Activated naive CD4-positive, alpha-beta T cell treated with anti-CD3 and anti-CD28 coated beads, Interleukin-2, amount 50 U/mL, for 24 hours (primary cell): ENCODE measurements around the gene CYP2U1.
"Not testable (repeated sequence)": the region's sequence is repeated elsewhere in the genome, so short reads cannot be mapped to it uniquely, and the experiment has no call there.

Experiments
- H3K27ac Mint-ChIP-seq: one replicate; pipeline ENCODE4 v1.8.0; 2021; ENCODE audit warnings: mild to moderate bottlenecking, mixed read lengths
- H3K27me3 Mint-ChIP-seq: one replicate; pipeline ENCODE4 v1.8.0; 2021; ENCODE audit warnings: mixed read lengths
- H3K36me3 Mint-ChIP-seq: one replicate; pipeline ENCODE4 v1.8.0; 2021; ENCODE audit warnings: mixed read lengths
- H3K4me1 Mint-ChIP-seq: one replicate; pipeline ENCODE4 v1.8.0; 2021; ENCODE audit warnings: mixed read lengths
- H3K4me3 Mint-ChIP-seq: one replicate; pipeline ENCODE4 v1.8.0; 2021; ENCODE audit warnings: mild to moderate bottlenecking, mixed read lengths
- H3K9me3 Mint-ChIP-seq: one replicate; pipeline ENCODE4 v1.8.0; 2021; ENCODE audit warnings: mixed read lengths

The CYP2U1 gene

GRCh38 chr4:107951551-107951950 is 20.2 kb downstream of the CYP2U1 start:
- Mint-ChIP-seq H3K27me3 (no peaks in the 10 kb centered on the region), H3K9me3 (peaks cover 15% of the 10 kb centered on the region), H3K36me3 (peaks cover 32% of the 10 kb centered on the region), H3K4me1 (no peaks in the 10 kb centered on the region), H3K4me3 (no peak overlapping the region), H3K27ac (no peak overlapping the region)

GRCh38 chr4:107956011-107956410 is 24.7 kb downstream of the CYP2U1 start:
- Mint-ChIP-seq H3K9me3 (peaks cover 15% of the 10 kb centered on the region), H3K27ac (no peak overlapping the region), H3K4me3 (no peak overlapping the region), H3K4me1 (no peaks in the 10 kb centered on the region), H3K36me3 (peaks cover 14% of the 10 kb centered on the region), H3K27me3 (no peaks in the 10 kb centered on the region)

- Mint-ChIP-seq H3K9me3 (no peaks in the 10 kb centered on the region), H3K36me3 (peaks cover 2% of the 10 kb centered on the region), H3K4me3 (no peak overlapping the region), H3K27me3 (no peaks in the 10 kb centered on the region), H3K4me1 (no peaks in the 10 kb centered on the region), H3K27ac (no peak overlapping the region)
Measured at GRCh38 chr4:107966903-107967302, 35.6 kb downstream of the CYP2U1 start.

GRCh38 chr4:107967519-107967918 is 36.2 kb downstream of the CYP2U1 start:
- H3K9me3 Mint-ChIP-seq, H3K4me1 Mint-ChIP-seq, H3K27ac Mint-ChIP-seq: not testable (repeated sequence)

GRCh38 chr4:107967921-107968320 is 36.6 kb downstream of the CYP2U1 start:
- H3K4me1 Mint-ChIP-seq, H3K4me3 Mint-ChIP-seq, H3K27ac Mint-ChIP-seq, H3K27me3 Mint-ChIP-seq, H3K9me3 Mint-ChIP-seq, H3K36me3 Mint-ChIP-seq: not testable (repeated sequence)

More at GRCh38 chr4:107967519-107967918, 36.2 kb downstream of the CYP2U1 start:
- not testable (repeated sequence) for H3K27me3 Mint-ChIP-seq, H3K36me3 Mint-ChIP-seq, H3K4me3 Mint-ChIP-seq

GRCh38 chr4:107970063-107970798 is 38.9 kb downstream of the CYP2U1 start:
- H3K4me1 Mint-ChIP-seq, result no peaks in the 10 kb centered on the region
- no peaks in the 10 kb centered on the region for H3K9me3 Mint-ChIP-seq
- no peak overlapping the region for H3K27ac Mint-ChIP-seq
- no peak overlapping the region for H3K4me3 Mint-ChIP-seq
- H3K36me3 Mint-ChIP-seq, result peaks cover 2% of the 10 kb centered on the region
- no peaks in the 10 kb centered on the region for H3K27me3 Mint-ChIP-seq

GRCh38 chr4:107972605-107973004 is 41.3 kb downstream of the CYP2U1 start:
- Mint-ChIP-seq H3K4me1 (no peaks in the 10 kb centered on the region), H3K9me3 (no peaks in the 10 kb centered on the region), H3K27me3 (no peaks in the 10 kb centered on the region), H3K4me3 (no peak overlapping the region), H3K36me3 (no peaks in the 10 kb centered on the region), H3K27ac (peak overlapping the region; percentile 44)

- no peaks in the 10 kb centered on the region for H3K27me3 Mint-ChIP-seq
- H3K4me1 Mint-ChIP-seq, result no peaks in the 10 kb centered on the region
- H3K4me3 Mint-ChIP-seq, result no peak overlapping the region
- no peak overlapping the region for H3K27ac Mint-ChIP-seq
- H3K36me3 Mint-ChIP-seq, result no peaks in the 10 kb centered on the region
- no peaks in the 10 kb centered on the region for H3K9me3 Mint-ChIP-seq
Measured at GRCh38 chr4:107974523-107974922, 43.2 kb downstream of the CYP2U1 start.

GRCh38 chr4:107977482-107977881 is 46.1 kb downstream of the CYP2U1 start:
- H3K36me3 Mint-ChIP-seq, result peaks cover 3% of the 10 kb centered on the region
- H3K27ac Mint-ChIP-seq, result no peak overlapping the region
- peaks cover 5% of the 10 kb centered on the region for H3K4me1 Mint-ChIP-seq
- no peak overlapping the region for H3K4me3 Mint-ChIP-seq
- no peaks in the 10 kb centered on the region for H3K9me3 Mint-ChIP-seq
- H3K27me3 Mint-ChIP-seq, result no peaks in the 10 kb centered on the region

- no peaks in the 10 kb centered on the region for H3K9me3 Mint-ChIP-seq
Measured at GRCh38 chr4:107977966-107978705, 46.8 kb downstream of the CYP2U1 start.

GRCh38 chr4:107978716-107979451 is 47.5 kb downstream of the CYP2U1 start:
- Mint-ChIP-seq H3K27ac (no peak overlapping the region), H3K36me3 (peaks cover 3% of the 10 kb centered on the region), H3K9me3 (no peaks in the 10 kb centered on the region), H3K4me3 (no peak overlapping the region), H3K27me3 (no peaks in the 10 kb centered on the region), H3K4me1 (peaks cover 9% of the 10 kb centered on the region)

More at GRCh38 chr4:107977966-107978705, 46.8 kb downstream of the CYP2U1 start:
- Mint-ChIP-seq H3K27me3 (no peaks in the 10 kb centered on the region), H3K4me3 (no peak overlapping the region), H3K4me1 (peaks cover 6% of the 10 kb centered on the region), H3K27ac (no peak overlapping the region), H3K36me3 (peaks cover 3% of the 10 kb centered on the region)

GRCh38 chr4:107987916-107988762 is 56.8 kb downstream of the CYP2U1 start:
- Mint-ChIP-seq H3K9me3 (no peaks in the 10 kb centered on the region), H3K36me3 (no peaks in the 10 kb centered on the region), H3K27ac (peak overlapping the region; percentile 5), H3K4me1 (peaks cover 71% of the 10 kb centered on the region), H3K4me3 (no peak overlapping the region), H3K27me3 (no peaks in the 10 kb centered on the region)

GRCh38 chr4:107988763-107989035 is 57.4 kb downstream of the CYP2U1 start:
- Mint-ChIP-seq H3K36me3 (no peaks in the 10 kb centered on the region), H3K4me3 (no peak overlapping the region), H3K4me1 (peaks cover 74% of the 10 kb centered on the region), H3K27me3 (no peaks in the 10 kb centered on the region), H3K27ac (no peak overlapping the region), H3K9me3 (no peaks in the 10 kb centered on the region)

GRCh38 chr4:107989162-107989536 is 57.8 kb downstream of the CYP2U1 start:
- Mint-ChIP-seq H3K27me3 (no peaks in the 10 kb centered on the region), H3K4me3 (peak overlapping the region; percentile 92), H3K9me3 (no peaks in the 10 kb centered on the region), H3K27ac (peak overlapping the region; percentile 92), H3K4me1 (peaks cover 78% of the 10 kb centered on the region), H3K36me3 (no peaks in the 10 kb centered on the region)
